MCF 10A (cell line): ENCODE results near the gene GADD45A. TPM values are rescaled to one million over a fixed set of nuclear protein-coding genes. Genes with fewer than 3 reads are reported as not detected.
A peak's percentile ranks its signal among the peaks of the same experiment; 100 is the strongest.

ENCODE experiments used
- BruUV-seq: library from RNA; stranded (reverse); fragments of 400-500 nt; replicated peaks from 2 replicates; lab custom pipeline; 2021; lab: Mats Ljungman, UMichigan
- CTCF ChIA-PET: fragments of 300-600 bp; sonication (Branson Sonifier 250); formaldehyde crosslinking; extraction: SDS; loops from one replicate; lab custom pipeline; 2021; ENCODE audit warnings: antibody characterized with exemption, inconsistent platforms; lab: Yijun Ruan, JAX
- POLR2A ChIA-PET: fragments of 300-600, 350-650 bp; sonication (Branson Sonifier 250); formaldehyde crosslinking; extraction: SDS; loops from one replicate; lab custom pipeline; 2020; ENCODE audit warnings: antibody characterized with exemption, inconsistent platforms; lab: Yijun Ruan, JAX
- DNase-seq: peaks from one replicate; pipeline ENCODE4 v3.0.0-alpha.2; 2018; ENCODE audit not compliant: unreplicated experiment
- H3K27ac Mint-ChIP-seq: one replicate; pipeline ENCODE4 v1.8.0; 2022; ENCODE audit warnings: mild to moderate bottlenecking, low read depth, mixed read lengths; ENCODE audit not compliant: unreplicated experiment
- H3K27me3 Mint-ChIP-seq: one replicate; pipeline ENCODE4 v1.8.0; 2022; ENCODE audit warnings: mixed read lengths; ENCODE audit not compliant: insufficient read depth, unreplicated experiment
- H3K36me3 Mint-ChIP-seq: one replicate; pipeline ENCODE4 v1.8.0; 2022; ENCODE audit warnings: mild to moderate bottlenecking, moderate library complexity, mixed read lengths; ENCODE audit not compliant: insufficient read depth, unreplicated experiment
- H3K4me1 Mint-ChIP-seq: one replicate; pipeline ENCODE4 v1.8.0; 2022; ENCODE audit warnings: mixed read lengths; ENCODE audit not compliant: insufficient read depth, unreplicated experiment
- H3K4me3 Mint-ChIP-seq: one replicate; pipeline ENCODE4 v1.8.0; 2022; ENCODE audit warnings: mild to moderate bottlenecking, moderate library complexity, mixed read lengths; ENCODE audit not compliant: unreplicated experiment
- H3K9me3 Mint-ChIP-seq: one replicate; pipeline ENCODE4 v1.8.0; 2022; ENCODE audit warnings: mixed read lengths; ENCODE audit not compliant: unreplicated experiment
- intact Hi-C: fragments of 100-400 bp; cut with micrococcal nuclease; formaldehyde crosslinking; loops from 2 replicates; pipeline ENCODE4 v1.14.1; 2022
- total RNA-seq: library from RNA; stranded (reverse); gene quantifications from 2 replicates; pipeline ENCODE4 v1.2.3, GENCODE V29; 2022
- TF ChIP-seq, protein P1 (sequence below): fragments of 200-600 bp; IDR thresholded peaks from one replicate; pipeline ENCODE4 v1.8.0; 2022; ENCODE audit warnings: antibody characterized with exemption, mild to moderate bottlenecking; ENCODE audit not compliant: unreplicated experiment

Gene GADD45A
- total RNA-seq, 1 experiment from 2014 or later = 225 TPM

DNA sequence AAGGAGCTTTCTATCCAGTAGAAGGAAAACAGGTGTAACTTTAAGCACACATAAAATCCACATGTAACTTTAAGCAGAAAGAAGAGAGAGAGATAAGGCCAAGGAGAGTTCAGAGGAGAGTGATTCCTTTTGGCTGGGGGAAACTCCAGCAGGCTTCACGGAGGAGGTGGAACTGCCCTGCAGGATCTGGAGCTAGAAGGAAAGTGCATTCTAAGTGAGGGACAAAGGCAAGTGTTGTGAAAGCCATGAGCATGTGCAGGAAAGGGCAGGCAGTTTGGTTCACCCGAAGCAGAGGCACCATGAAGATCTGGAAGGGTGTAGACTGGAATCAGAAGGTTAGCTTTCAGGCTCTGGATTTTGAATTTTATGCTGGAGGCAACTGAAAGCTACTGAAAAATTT, 46.3 kb downstream of the GADD45A start:
- Mint-ChIP-seq H3K9me3 (no peaks in the 10 kb centered on the region), H3K4me1 (peaks cover 15% of the 10 kb centered on the region), H3K36me3 (no peaks in the 10 kb centered on the region), H3K27me3 (no peaks in the 10 kb centered on the region), H3K4me3 (no peak overlapping the region), H3K27ac (peak overlapping the region; percentile 54)
- ChIA-PET CTCF (interaction anchor here (0.9 to 1.6 kb wide), 2 partner anchors 12 to 22 kb away, joined by 4 read pairs; no protein-coding TSS in a partner anchor), POLR2A (interaction anchor here (0.8 to 2.1 kb wide), 5 partner anchors 8 to 45 kb away, joined by 3 to 6 read pairs (median 4); no protein-coding TSS in a partner anchor)
- intact Hi-C loops = no loop called here
- BruUV-seq = no TSS peak
- TF ChIP-seq, protein P1, sequence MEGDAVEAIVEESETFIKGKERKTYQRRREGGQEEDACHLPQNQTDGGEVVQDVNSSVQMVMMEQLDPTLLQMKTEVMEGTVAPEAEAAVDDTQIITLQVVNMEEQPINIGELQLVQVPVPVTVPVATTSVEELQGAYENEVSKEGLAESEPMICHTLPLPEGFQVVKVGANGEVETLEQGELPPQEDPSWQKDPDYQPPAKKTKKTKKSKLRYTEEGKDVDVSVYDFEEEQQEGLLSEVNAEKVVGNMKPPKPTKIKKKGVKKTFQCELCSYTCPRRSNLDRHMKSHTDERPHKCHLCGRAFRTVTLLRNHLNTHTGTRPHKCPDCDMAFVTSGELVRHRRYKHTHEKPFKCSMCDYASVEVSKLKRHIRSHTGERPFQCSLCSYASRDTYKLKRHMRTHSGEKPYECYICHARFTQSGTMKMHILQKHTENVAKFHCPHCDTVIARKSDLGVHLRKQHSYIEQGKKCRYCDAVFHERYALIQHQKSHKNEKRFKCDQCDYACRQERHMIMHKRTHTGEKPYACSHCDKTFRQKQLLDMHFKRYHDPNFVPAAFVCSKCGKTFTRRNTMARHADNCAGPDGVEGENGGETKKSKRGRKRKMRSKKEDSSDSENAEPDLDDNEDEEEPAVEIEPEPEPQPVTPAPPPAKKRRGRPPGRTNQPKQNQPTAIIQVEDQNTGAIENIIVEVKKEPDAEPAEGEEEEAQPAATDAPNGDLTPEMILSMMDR = no peak
- no peak for DNase-seq

DNA sequence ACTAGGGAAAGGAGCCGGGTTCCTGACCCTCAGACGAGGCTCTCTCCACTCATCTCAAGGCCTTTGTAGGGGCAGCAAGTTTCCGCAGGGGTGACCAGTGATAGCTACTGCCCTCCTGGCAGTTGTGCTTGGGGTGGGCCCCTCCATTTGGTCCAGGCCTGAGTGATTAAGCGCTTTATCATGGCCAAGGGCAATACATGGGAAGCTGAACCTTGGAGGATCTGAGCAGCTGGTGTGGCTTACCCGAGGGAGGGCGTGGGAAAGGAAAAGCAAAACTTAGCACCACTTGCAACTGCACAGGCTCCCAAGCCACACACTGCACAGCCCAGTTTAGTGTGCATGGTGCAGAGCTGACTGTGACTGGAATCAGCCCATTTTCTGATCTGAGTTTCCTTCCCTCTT, 47.8 kb downstream of the GADD45A start:
- H3K4me3 Mint-ChIP-seq = no peak overlapping the region
- POLR2A ChIA-PET = interaction anchor here (1.4 to 2.1 kb wide), 2 partner anchors 9 to 46 kb away, joined by 4 to 5 read pairs; no protein-coding TSS in a partner anchor
- TF ChIP-seq, protein P1 = no peak
- CTCF ChIA-PET = interaction anchor here (0.6 to 2.1 kb wide), 2 partner anchors 9 to 197 kb away, joined by 3 to 4 read pairs; no protein-coding TSS in a partner anchor
- H3K27ac Mint-ChIP-seq = peak overlapping the region; percentile 46
- no peaks in the 10 kb centered on the region for H3K27me3 Mint-ChIP-seq
- H3K36me3 Mint-ChIP-seq = no peaks in the 10 kb centered on the region
- H3K4me1 Mint-ChIP-seq = peaks cover 18% of the 10 kb centered on the region
- intact Hi-C loops = no loop called here
- DNase-seq = no peak
- BruUV-seq = no TSS peak
- no peaks in the 10 kb centered on the region for H3K9me3 Mint-ChIP-seq

DNA sequence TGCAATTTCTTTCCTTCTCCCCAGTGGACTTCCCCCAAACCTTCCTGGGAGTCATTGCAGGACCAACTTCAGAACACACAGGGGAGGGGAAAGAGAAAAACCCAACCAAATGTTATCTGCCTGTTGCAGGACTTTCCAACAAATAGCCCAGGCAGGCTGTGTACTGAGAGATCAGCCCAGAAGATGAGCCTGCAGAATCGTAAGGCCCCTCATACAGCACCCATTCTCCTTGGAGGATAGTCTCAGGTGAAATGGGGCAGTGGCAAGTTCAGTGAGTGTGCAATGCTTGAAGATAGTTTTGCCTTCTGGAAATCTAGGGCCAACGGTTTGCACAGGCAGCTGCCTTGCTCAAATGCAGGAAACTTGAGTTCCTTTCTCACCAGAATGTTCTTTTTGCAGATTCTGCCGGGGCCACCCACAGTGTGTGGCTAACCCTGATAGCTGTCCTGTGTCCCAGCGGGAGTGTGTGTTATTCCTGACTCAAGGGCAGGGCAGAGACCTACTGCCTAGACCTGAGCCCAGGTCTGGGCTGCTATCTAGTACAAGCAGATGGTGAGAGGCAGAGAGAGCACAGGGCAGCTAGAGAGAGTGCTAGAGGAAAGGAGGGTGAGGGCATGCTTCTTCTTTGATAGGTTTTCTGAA, 48.8 kb downstream of the GADD45A start:
- peaks cover 25% of the 10 kb centered on the region for H3K4me1 Mint-ChIP-seq
- ChIA-PET POLR2A (interaction anchor here (0.5 to 2.1 kb wide), 4 partner anchors 9 to 480 kb away, joined by 3 to 6 read pairs (median 4); no protein-coding TSS in a partner anchor), CTCF (interaction anchor here (0.6 to 2.1 kb wide), 4 partner anchors 10 to 198 kb away, joined by 3 to 4 read pairs (median 3); no protein-coding TSS in a partner anchor)
- H3K9me3 Mint-ChIP-seq = no peaks in the 10 kb centered on the region
- intact Hi-C loops = no loop called here
- DNase-seq = no peak
- peak overlapping the region; percentile 57 for H3K27ac Mint-ChIP-seq
- no peaks in the 10 kb centered on the region for H3K27me3 Mint-ChIP-seq
- no peak overlapping the region for H3K4me3 Mint-ChIP-seq
- BruUV-seq = no TSS peak
- no peaks in the 10 kb centered on the region for H3K36me3 Mint-ChIP-seq
- TF ChIP-seq, protein P1 = no peak

DNA sequence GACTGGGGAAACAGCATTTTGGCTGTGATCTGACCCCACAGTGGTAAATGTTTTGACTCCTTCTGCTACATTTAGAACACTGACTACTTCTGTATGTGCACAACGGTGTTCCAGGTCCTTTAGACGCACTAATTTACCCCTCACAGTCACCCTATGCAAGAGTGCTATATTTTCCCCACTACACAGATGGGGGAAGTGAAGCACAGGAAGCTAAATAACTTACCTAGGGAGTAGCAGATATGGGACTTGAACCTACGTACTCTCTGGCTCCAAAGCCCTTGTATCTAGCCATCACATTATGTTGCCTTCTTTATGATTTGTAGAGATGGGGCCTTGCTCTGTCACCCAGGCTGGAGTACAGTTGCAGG, 49.3 kb downstream of the GADD45A start:
- Mint-ChIP-seq H3K36me3 (no peaks in the 10 kb centered on the region), H3K9me3 (no peaks in the 10 kb centered on the region), H3K27ac (peak overlapping the region; percentile 57), H3K27me3 (no peaks in the 10 kb centered on the region), H3K4me3 (no peak overlapping the region), H3K4me1 (peaks cover 30% of the 10 kb centered on the region)
- TF ChIP-seq, protein P1 = no peak
- no peak for DNase-seq
- POLR2A ChIA-PET = interaction anchor here (0.5 to 0.8 kb wide), 2 partner anchors 10 to 13 kb away, joined by 3 to 6 read pairs; no protein-coding TSS in a partner anchor
- CTCF ChIA-PET = interaction anchor here (0.7 to 2.1 kb wide), 3 partner anchors 9 to 199 kb away, joined by 3 to 4 read pairs (median 3); no protein-coding TSS in a partner anchor
- BruUV-seq = no TSS peak
- intact Hi-C loops = no loop called here
